ENCODE data around the gene GZF1.

Gene GZF1

DNA sequence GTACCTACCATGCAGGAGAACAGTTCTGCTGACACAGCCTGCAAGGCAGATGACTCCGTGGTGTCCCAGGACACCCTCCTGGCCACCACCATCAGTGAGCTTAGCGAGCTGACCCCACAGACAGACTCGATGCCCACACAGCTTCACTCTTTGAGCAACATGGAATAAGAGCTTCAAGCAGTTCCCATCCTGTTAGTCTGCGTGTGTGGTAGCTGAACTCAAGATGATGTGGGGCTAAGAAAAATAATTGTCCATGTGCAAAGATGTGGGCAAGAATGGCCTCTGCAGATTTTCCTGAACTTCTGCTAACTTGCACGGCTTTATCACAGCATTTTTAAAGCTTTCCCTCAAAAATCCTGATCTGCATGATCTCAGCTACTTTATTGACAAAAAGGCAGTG lies 8.3 kb downstream of the GZF1 start:
- DNase-seq = no peak

DNA sequence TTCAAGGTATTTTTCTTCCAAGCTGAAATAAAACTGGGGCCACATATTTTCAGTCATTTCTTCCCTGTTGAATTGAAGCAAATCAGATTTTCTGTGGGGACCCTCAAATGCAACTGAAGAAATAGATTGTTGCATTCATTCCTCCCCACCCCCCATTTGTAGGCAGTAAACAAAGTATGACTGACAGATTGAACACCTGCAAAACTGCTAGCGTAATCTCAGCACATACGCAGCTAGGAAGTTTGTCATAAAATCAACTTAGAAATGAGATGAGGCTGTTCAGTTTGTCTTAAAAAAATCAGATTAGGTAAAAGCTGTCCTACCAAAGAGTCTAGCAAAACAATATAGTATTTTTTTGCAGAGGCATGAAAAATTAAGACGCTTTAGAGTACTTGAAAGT lies 8.9 kb downstream of the GZF1 start:
- DNase-seq = no peak

DNA sequence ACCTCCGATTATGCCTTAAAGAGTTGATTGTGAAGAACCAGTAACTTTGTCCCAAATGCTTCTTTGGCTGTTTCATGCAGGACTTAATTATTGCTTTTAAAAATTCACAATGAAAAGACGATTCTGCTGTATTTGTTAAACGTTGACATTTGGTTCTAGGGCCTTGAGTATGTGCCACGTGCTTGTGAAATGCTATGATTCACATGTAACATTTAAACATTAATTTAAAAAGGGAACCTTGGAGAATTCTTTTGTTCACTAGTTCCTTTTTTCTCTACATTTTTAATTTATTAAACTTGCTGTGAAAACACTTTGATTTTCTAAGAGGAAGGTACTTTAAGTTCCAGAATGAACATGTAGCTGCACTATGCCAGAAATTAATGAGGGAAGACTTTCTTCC lies 9.5 kb downstream of the GZF1 start:
- DNase-seq = no peak

DNA sequence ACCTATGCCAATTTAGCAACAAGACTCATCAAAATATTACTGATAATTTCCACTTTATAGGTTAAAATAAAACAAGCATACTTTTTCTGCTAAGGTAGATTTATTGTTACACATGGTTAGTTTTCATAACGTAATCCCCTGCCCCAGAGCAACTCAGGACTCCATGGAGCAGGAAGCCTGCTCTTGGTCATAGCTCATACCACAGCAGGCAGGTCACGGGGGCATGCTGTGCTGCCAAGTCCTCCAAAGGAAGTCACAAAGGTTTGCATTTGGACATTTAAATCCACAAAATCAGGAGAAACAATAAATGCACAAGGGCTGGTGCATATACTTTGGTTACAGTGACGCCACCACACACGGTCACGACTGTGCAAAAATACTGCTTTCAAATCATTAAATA lies 12.5 kb downstream of the GZF1 start:
- no peak for DNase-seq

DNA sequence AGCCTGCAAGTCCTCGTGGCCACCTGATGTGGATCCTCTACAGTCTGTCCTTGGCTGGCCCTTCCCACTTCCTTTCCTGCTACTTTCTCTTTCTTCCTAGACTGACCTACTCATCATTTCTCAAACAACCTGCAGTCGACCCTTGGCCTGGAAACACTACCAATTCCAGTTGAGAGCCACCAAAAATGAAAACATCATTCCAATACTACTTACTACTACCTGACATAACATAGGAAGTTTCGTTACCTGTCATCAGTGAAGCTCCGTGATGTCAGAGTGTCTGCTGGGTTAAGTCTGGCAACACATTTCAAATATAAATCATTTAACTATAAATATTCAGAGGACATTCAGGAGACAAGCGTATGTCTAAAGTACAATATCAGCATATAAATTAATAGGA lies 13.8 kb downstream of the GZF1 start:
- DNase-seq = no peak

DNA sequence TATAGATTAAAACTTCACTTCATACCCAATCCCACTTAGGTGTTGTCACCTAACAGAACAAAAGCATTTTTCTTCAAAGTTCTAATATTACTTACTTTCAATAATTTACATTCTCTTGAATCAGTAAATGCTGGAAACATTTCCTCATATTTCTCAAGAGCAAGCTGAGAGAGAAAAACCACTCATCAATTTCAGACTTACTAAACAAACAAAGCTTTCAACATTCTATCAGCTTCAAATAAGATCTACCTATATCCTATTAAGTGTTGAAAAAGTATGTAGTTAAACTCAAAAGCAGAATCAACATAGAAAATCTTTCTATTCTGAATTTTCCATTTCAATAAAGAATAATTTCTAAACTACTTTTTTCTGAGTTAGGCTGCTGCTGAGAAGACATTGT lies 17.8 kb downstream of the GZF1 start:
- no peak for DNase-seq

DNA sequence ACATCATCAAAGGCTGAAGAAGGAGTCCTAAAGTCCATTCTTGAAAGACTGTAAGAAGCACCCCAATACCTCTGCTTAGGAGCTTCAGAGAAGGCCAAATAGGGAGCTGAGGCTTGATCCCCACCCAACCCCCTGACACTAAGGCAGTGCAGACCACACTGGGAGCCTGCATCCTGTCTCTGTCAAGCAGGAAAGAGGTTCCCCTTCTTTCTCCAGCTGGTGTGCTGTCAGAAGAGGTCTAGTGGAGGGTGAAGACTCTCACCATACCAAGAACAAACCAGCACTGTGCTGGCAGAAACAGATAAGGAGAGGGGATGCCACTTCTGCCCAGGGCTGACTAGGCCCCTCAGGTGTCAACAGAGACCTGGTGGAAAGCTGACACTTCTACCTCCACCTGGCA lies 19.9 kb downstream of the GZF1 start:
- no peak for DNase-seq

DNA sequence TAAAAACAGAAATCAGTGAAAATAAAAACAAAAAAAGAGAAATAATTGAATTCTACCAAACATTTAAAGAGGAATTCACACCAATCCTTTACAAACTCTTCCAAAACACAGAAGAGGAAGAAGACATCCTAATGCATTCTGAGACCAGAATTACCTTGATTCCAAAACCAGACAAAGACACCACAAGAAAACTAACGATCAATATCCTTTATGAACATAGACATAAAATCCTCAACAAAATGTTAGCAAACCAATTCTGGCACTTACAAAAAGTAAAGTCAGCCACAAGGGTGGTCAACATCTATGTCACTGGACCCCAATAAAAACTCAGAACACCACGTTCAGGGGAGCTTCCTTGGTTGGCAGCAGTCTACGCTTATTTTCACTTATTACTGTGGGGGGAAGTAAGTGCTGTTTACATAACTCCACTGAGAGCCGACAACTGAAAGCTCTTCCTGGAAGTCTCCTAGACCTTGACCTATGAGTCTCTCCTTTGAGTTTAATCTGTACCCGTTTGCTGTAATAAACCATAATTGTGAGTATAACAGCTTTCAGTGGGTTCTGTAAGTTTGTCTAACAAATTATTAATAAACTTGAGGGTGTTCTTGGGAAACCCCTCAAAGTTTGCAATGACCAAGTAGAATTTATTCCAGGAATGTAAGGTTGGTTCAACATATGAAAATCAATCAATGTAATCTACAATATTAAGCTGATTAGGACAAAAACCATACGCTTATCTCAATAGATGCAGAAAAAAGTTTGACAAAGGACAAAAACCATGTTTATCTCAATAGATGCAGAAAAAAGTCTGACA lies 24.5 kb downstream of the GZF1 start:
- no peak for DNase-seq

DNA sequence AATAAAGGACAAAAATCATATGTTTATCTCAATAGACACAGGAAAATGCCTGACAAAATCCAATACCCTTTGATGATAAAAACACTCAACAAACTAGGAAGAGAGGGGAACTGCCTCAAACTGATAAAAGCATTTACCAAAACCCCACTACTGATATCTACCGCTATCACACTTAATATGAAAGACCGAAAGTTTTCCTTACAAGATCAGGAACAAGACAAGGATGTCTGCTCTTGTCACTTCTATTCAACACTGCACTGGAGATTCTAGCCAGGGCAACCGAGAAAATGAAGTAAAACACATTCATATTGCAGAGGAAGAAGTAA lies 25.1 kb downstream of the GZF1 start:
- DNase-seq = peak; percentile 77

DNA sequence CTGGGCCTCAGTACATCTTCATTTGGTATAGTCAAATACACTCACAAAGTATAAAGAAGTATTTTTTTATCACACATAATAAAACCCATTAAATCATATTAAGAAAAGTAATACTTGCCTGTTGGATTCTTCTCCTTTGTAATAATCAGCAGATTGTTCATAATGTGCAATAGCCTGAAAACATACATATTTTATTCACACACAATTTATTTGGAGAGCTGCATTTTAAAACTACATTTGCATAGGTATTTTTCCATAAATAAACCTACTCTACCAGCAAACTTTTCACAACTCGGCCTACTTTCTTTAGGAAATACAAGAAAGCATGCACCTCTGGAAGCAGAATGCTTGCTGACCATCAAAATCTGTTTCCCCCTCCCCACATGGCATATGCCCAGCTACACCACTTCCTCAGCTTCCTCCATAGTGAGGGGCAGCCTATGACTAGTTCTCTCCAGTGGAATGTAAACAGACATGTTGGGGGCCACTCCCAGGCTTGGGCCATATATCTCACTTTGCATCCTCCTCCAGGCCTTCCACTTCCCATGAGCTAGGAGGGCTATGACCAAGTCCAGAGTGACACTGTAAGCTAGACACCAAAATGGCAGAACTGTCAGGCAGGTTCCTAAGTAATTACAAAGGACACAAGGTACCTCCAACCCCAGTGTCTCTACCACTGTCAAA lies 28.3 kb downstream of the GZF1 start:
- DNase-seq = no peak

DNA sequence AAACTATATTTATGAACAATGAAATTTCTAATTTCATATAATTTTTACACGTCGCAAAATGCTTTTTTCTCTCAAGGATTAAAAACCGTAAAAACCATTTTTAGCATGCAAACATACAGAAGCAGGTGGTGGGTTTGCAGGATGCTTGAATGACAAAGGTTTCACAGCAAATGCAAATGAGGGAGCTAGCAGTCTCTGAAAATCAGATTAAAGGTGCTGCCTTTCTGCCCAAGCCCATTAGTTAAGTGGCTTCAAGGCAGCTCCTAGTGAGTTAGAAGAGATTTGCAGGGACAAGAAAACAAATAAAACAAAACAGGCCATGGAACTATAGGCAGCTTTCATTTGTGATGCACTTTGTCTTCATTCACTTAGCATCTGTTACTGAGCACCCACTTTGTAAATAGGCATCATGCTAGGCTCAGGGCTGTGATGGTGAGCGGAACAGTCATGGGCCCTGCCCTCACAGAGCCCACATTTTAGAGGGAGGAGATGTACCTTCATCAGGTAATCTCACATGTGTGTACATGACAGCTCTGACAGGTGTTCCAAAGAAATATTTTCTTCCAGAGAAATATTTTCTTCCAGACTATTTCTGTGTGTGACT lies 29.8 kb downstream of the GZF1 start:
- no peak for DNase-seq

DNA sequence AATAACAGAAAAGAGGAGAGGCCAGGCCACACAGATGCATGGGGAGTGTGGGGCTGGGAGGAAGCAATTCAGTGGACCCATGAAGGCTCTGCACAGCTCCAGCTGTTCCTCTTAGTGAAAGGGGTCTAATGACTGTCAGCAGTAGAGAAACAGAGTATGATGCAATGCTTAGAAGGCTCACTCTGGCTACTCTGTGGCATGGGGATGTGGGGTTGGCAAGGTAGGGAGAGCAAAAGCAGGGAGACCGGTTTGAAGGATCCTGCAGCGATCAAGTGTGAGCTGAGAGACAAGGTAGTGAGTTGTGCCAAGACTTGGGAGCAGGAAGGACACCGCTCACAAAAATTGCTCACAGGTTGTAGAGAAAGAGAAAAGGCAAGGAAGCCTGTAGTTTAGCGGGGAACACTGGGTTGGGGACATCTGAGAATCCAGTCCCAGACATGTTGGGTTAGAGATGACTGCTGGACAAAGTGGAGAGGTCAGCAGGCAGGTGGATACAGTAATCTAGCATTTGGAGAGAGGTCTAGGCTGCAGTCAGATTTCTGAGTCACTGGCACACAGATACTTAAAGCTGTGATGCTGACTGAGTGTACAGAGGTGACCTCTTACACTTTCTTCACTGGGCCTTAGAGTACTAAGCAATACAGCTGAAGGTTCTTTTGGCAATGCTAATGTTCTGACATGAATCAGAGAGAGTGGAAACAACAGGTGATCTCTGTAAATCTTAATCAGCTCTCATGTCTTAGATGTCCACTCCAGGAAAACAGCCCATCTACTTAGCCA lies 32.2 kb downstream of the GZF1 start:
- DNase-seq = no peak

DNA sequence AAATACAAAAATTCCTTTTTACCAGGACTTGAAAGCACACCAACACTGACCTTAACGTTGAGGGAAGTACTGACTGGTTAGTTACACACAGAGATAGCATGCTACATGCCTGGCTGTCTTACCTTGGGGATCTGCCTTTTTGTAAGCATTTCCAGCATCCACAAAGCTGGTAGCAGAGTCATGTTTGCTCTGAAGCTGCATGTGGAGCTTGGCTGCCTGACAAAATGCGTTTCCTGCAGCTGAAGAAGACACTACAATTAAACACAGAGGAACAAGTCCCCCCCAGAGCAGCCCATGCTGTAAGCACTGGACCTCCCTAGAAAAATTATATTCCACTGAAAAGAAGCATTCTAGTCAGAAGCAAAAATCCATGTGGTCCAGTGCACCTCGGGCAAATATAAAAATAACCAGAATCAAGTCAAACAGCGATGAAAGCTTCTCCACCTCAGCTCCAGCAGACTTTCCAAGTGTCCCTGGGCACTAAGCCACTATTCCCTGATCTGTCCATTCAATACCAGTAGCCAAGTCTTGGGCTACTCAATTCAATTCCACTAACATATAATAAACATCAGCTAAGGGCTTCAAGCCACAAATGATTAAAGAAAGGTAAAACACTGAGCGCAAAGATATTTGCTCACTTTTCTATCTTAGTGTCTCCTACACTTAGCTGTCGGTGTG lies 35.1 kb downstream of the GZF1 start:
- no peak for DNase-seq

DNA sequence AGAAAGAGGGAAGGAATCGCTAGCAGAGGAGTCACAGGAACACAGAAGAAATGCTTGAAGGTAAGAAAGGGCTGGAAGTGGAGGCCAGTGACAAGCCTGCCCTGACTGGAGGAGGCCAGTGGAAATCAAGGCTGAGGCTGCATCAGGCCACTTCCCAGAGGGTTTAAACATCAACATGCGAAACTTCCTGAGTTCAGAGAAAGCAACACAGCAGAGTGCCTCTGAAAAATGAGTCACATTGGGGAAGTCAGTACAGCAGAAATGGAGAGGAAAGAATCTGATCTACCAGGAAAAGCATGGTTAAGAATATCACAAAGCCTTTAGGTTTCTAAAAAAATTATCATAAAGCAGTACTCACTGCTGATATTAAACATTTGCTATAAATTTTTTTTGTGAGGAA lies 36.0 kb downstream of the GZF1 start:
- no peak for DNase-seq

DNA sequence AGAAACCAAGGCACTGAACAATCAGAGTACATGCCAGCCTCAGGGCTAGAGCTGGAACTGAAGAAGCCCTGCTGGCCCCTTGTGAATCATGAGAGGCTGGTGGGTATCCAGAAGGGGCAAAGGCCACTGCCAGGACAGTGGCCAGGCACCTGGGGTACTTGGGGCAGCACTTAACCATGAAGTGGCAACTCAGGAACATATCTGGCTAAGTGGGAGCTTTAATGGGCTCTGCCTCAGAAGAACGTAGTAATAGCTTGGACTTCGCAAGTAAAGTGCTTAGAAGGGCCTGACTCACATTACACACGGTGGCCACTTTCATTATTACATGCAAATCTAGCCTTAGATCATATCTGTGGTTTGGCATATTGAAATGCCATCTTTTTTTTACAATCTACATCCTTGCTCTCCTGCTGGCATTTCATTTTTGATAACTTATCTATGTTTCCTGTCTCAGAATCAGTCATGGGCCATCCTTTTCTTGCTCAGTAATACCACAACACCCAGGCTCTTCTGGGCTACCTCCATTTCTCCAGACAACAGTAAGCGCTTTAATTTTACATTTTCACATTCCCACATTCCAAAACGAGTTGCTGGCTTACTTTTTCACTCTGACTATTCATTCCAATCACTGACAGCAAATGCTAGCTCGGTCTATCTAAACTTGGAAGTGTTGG lies 37.7 kb downstream of the GZF1 start:
- DNase-seq = peak; percentile 36

DNA sequence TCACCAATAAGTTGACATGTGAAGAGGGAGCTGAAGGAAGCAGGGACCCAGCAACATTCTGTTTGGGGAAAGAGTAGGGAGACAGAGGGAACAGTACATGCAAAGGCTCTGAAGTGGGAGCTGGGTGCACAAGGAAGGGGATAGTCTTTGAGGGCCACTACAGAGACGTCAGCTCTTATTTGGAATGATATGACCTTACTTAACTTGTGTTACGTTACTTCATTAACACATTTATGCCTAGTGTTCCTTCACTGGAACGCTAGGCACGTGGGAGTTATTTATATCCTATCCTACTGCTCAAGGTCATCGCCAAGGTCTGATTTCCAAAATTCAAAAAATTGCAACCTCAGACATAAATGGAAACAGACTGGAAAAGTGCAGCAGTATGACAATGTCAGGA lies 39.1 kb downstream of the GZF1 start:
- no peak for DNase-seq

DNA sequence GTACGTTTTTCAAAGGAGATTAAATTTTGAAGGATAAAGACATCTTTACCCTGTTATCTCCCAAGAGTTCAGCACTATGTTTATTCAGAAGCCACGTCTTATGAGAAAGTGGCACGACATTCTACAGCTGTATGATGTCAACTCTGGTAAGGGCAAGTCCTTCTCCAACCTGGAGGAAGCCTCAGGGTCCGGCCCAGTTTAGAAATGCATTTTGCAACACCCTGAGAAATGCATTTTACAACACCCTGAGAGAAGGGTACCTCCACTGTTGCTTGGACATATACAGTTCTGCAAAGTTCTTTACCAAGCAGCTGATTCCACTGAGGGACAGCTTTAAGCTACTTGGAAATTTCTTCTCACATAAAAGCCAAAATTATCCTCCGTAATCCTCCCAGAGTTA lies 41.8 kb downstream of the GZF1 start:
- DNase-seq = no peak

DNA sequence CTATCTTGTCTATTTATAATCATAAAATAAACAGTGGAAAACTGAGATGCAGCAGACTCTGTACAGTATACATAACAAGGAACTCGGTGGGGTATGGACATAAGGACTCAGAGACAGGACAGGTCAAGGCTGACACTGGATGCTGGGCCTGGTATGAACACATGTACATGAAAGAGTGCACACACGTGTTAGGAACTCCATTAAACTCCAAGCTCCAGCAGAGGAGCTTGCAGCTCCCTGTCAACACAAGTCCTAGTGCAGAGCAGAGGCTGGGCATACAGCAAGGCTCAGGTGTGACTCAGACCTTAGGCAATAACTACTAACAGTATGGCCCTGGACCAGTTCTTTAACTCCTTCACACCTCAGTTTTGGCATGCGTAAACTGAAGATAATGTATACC lies 42.2 kb downstream of the GZF1 start:
- DNase-seq = no peak

DNA sequence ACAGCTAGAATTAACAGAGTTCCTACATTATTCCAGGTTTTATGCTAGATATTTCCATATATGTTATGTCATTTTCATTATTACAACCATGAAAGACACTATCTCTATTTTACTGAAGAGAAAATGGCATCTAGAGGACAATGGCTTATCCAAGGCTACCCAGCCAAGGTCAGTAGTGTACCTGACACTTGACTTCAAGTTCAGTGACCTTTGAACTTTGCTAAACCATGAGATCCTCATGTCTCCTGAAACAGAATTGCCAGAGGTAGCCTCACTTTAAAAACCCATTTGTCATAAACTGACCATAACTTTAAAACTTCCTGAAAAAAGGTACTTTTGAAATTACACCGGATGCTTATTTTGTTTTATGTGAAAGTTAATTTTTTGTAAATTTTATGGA lies 44.9 kb downstream of the GZF1 start:
- no peak for DNase-seq

DNA sequence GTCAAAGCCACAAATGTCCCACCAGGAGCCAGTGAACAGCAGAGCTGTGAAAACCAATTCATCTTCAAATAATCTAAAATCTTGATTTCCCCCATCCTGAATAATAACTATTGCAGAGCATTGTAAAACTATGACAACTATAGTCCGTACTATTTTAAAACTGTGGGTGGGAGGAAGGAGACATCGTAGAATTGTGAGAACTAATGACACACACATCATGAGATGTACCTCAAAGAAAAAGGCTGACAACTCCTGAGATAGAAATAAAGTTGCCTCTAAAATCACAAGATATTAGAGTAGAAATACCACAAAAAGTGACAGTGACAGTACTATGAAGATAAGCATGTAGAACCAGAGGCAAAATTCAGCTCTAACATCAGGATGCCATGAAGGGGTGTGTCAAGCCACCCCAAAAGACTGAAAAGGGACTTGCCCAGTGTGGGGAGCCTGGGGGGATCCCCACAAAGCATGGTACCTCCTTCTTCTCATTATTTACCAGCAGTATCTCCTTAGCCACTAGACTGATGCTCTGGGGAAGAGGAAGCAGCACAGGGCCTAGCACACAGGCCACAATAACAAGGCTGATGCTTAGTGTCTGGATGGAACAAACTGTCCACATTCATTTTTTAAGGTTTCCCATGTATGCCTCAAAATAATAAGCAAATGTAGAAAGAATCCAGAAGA lies 45.9 kb downstream of the GZF1 start:
- no peak for DNase-seq

DNA sequence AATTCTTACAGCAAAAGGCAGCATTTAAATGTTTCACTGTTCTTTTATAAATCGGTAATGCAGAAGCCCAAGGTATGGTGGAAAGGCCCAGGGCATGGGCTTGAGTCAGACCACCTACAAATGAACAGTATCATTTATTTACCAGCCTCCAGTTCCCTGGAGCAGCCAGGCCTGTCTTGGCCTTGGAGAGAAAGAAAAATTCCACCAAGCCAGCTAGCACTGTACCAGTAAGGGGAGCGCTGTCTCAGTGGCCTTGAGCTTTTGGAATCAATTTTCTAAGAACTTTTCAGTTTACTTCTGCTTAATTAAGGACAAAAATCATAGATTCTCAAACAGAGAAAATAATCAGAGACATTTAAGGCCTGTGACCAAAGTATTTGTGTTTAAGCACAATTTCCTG lies 47.0 kb downstream of the GZF1 start:
- DNase-seq = no peak

DNA sequence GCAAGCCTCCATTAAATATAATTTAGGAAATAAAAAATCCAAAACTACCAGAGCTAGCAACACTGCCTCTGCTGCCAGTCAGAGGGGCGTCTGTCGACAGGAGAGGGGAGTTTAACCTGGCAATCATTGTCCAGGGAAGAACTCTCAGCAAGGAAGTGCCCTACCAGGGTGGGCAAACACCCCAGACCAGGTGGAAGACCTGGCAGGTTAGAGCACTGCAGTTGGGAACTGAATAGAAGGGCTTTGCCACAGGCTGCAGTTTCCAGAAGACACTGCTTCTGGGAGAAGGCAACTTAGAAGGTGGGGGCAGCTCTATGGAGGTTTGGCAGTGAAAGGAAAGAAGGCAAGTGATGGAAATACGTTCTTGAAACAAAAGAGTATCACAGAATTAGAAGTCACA lies 47.8 kb downstream of the GZF1 start:
- DNase-seq = no peak
